A673 (cell line): ENCODE data around the gene FAM163B. TPM values are rescaled to one million over a fixed set of nuclear protein-coding genes. Genes with fewer than 3 reads are reported as not detected.

Experiments
- BruUV-seq: library from RNA; stranded (reverse); fragments of 400-500 nt; replicated peaks from 2 replicates; lab custom pipeline; 2021; lab: Mats Ljungman, UMichigan
- CTCF ChIA-PET: fragments of 300-600 bp; sonication (Branson Sonifier 250); formaldehyde crosslinking; loops from one replicate; lab custom pipeline; 2022; ENCODE audit warnings: antibody characterized with exemption; lab: Charles Lee
- POLR2A ChIA-PET: fragments of 300-600 bp; sonication (Branson Sonifier 250); formaldehyde crosslinking; loops from one replicate; lab custom pipeline; 2022; ENCODE audit warnings: antibody characterized with exemption; ENCODE audit not compliant: low non-redundant PET; lab: Charles Lee
- DNase-seq: peaks from one replicate; pipeline ENCODE4 v3.0.0-alpha.2; 2015; ENCODE audit warnings: low spot score
- H3K27ac ChIP-seq: fragments of 200-600 bp; sonication (generic); 2 replicates; pipeline ENCODE4 v1.5.1; 2016; ENCODE audit warnings: mixed run types, low read depth, mild to moderate bottlenecking, mixed read lengths, antibody characterized with exemption, low read length; ENCODE audit not compliant: poor library complexity, severe bottlenecking
- H3K27me3 ChIP-seq: fragments of 200-600 bp; sonication (generic); replicated peaks from 2 replicates; pipeline ENCODE4 v1.6.1; 2017; ENCODE audit warnings: mixed run types, low read depth, mild to moderate bottlenecking, mixed read lengths, antibody characterized with exemption, low read length; ENCODE audit not compliant: insufficient read depth, poor library complexity
- H3K36me3 ChIP-seq: fragments of 200-600 bp; sonication (generic); 2 replicates; pipeline ENCODE4 v1.6.1; 2016; ENCODE audit warnings: mixed run types, mild to moderate bottlenecking, mixed read lengths, antibody characterized with exemption, low read length; ENCODE audit not compliant: insufficient read depth, poor library complexity, severe bottlenecking
- H3K4me1 ChIP-seq: fragments of 200-600 bp; sonication (generic); 2 replicates; pipeline ENCODE4 v1.6.1; 2017; ENCODE audit warnings: mixed run types, mild to moderate bottlenecking, mixed read lengths, antibody characterized with exemption, low read length; ENCODE audit not compliant: insufficient read depth, poor library complexity, severe bottlenecking
- H3K4me3 ChIP-seq: fragments of 200-600 bp; sonication (generic); 2 replicates; pipeline ENCODE4 v1.5.1; 2016; ENCODE audit warnings: low read depth, mixed run types, mild to moderate bottlenecking, mixed read lengths, low read length; ENCODE audit not compliant: poor library complexity, severe bottlenecking
- H3K9me3 ChIP-seq: fragments of 200-600 bp; sonication (generic); 2 replicates; pipeline ENCODE4 v1.6.1; 2016; ENCODE audit warnings: mixed run types, low read depth, mild to moderate bottlenecking, mixed read lengths, antibody characterized with exemption, low read length; ENCODE audit not compliant: poor library complexity, severe bottlenecking
- EZH2 ChIP-seq: fragments of 200-600 bp; sonication (generic); IDR thresholded peaks from 2 replicates; pipeline ENCODE4 v1.6.1; 2017; ENCODE audit warnings: borderline replicate concordance, low read depth, mild to moderate bottlenecking, mixed read lengths, antibody characterized with exemption, low read length; ENCODE audit not compliant: poor library complexity, severe bottlenecking
- intact Hi-C: fragments of 100-400 bp; cut with micrococcal nuclease; formaldehyde crosslinking; loops from one replicate; pipeline ENCODE4 v1.10.0; 2022; ENCODE audit not compliant: unreplicated experiment
- total RNA-seq: library from RNA; stranded (reverse); gene quantifications from 2 replicates; pipeline ENCODE4 v1.2.3, GENCODE V29; 2021
- TF ChIP-seq, protein P1 (sequence below): fragments of 300-800, 200-600 bp; sonication (generic); conservative IDR thresholded peaks from 2 replicates; pipeline ENCODE4 v1.5.1; 2017; ENCODE audit warnings: low read depth, mild to moderate bottlenecking, antibody characterized with exemption, low read length, moderate library complexity, mixed read lengths

The FAM163B gene
- total RNA-seq, 1 experiment from 2014 or later, result not detected

GRCh38 chr9:133543772-133544467, 65.3 kb downstream of the FAM163B start:
- CTCF ChIA-PET, result no interaction called here
- no peak overlapping the region for H3K27ac ChIP-seq
- H3K27me3 ChIP-seq, result no peaks in the 10 kb centered on the region
- TF ChIP-seq, protein P1, sequence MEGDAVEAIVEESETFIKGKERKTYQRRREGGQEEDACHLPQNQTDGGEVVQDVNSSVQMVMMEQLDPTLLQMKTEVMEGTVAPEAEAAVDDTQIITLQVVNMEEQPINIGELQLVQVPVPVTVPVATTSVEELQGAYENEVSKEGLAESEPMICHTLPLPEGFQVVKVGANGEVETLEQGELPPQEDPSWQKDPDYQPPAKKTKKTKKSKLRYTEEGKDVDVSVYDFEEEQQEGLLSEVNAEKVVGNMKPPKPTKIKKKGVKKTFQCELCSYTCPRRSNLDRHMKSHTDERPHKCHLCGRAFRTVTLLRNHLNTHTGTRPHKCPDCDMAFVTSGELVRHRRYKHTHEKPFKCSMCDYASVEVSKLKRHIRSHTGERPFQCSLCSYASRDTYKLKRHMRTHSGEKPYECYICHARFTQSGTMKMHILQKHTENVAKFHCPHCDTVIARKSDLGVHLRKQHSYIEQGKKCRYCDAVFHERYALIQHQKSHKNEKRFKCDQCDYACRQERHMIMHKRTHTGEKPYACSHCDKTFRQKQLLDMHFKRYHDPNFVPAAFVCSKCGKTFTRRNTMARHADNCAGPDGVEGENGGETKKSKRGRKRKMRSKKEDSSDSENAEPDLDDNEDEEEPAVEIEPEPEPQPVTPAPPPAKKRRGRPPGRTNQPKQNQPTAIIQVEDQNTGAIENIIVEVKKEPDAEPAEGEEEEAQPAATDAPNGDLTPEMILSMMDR, result no peak
- no peak for TF ChIP-seq EZH2
- DNase-seq, result no peak
- no peaks in the 10 kb centered on the region for H3K4me1 ChIP-seq
- BruUV-seq, result no TSS peak
- no peaks in the 10 kb centered on the region for H3K9me3 ChIP-seq
- no peak overlapping the region for H3K4me3 ChIP-seq
- POLR2A ChIA-PET, result no interaction called here
- intact Hi-C loops, result no loop called here
- no peaks in the 10 kb centered on the region for H3K36me3 ChIP-seq

DNA sequence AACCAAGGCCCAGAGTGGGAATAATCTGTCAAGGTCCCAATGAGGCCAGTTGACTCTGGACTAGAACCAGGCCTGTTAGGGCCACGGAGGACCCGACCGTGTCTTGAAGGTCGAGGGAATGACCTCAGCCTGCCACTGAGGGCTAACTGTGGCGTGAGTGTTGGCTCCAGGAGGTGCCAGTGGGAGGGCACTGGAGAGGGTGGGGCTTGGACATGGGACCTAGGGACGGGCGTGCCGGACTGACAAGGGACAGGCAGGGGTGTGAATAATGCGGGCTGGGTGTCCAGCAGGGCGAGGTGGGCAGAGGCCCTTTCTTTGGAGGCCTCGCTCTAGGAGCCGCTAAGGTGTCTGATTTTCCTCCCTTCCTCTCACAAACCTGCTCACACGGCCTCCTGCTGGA, 67.2 kb downstream of the FAM163B start:
- no peaks in the 10 kb centered on the region for H3K4me1 ChIP-seq
- H3K36me3 ChIP-seq, result no peaks in the 10 kb centered on the region
- DNase-seq, result no peak
- TF ChIP-seq EZH2, result no peak
- TF ChIP-seq, protein P1, result no peak
- CTCF ChIA-PET, result no interaction called here
- BruUV-seq, result no TSS peak
- no peak overlapping the region for H3K4me3 ChIP-seq
- intact Hi-C loops, result no loop called here
- H3K27ac ChIP-seq, result no peak overlapping the region
- no peaks in the 10 kb centered on the region for H3K27me3 ChIP-seq
- H3K9me3 ChIP-seq, result no peaks in the 10 kb centered on the region
- POLR2A ChIA-PET, result no interaction called here

DNA sequence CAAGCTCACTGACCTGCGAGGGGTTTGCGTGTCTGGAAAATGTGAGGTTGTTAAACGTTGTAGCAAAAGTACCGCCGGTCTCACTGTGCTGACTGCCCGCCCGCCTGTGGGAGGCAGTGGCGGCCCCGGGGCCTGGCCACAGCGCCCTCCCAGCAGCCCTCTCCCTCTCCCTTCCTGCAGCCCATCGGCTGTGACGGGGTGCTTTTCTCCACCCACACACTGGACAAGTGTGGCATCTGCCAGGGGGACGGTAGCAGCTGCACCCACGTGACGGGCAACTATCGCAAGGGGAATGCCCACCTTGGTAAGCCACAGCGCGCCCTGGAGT, 68.5 kb downstream of the FAM163B start:
- H3K27ac ChIP-seq, result no peak overlapping the region
- H3K36me3 ChIP-seq, result no peaks in the 10 kb centered on the region
- TF ChIP-seq, protein P1, result no peak
- no peak for TF ChIP-seq EZH2
- ChIA-PET CTCF (no interaction called here), POLR2A (no interaction called here)
- no peaks in the 10 kb centered on the region for H3K4me1 ChIP-seq
- intact Hi-C loops, result no loop called here
- no peak for DNase-seq
- no peaks in the 10 kb centered on the region for H3K9me3 ChIP-seq
- BruUV-seq, result no TSS peak
- H3K4me3 ChIP-seq, result no peak overlapping the region
- H3K27me3 ChIP-seq, result no peaks in the 10 kb centered on the region
